Type B pancreatic cell (in vitro differentiated cells): ENCODE measurements around the gene PNPLA7. TPM values are rescaled to one million over a fixed set of nuclear protein-coding genes. Genes with fewer than 3 reads are reported as not detected.
A peak's percentile ranks its signal among the peaks of the same experiment; 100 is the strongest.
"Not testable (repeated sequence)": the region's sequence is repeated elsewhere in the genome, so short reads cannot be mapped to it uniquely, and the experiment has no call there.

Experiments
- DNase-seq: peaks from one replicate; pipeline ENCODE4 v3.0.0; 2021; ENCODE audit warnings: mixed read lengths; ENCODE audit not compliant: unreplicated experiment; ENCODE audit errors: extremely low spot score
- H3K27ac Mint-ChIP-seq: 2 replicates; pipeline ENCODE4 v1.8.0; 2021; ENCODE audit warnings: mild to moderate bottlenecking, mixed read lengths
- H3K27me3 Mint-ChIP-seq: 2 replicates; pipeline ENCODE4 v1.8.0; 2021; ENCODE audit warnings: mixed read lengths
- H3K36me3 Mint-ChIP-seq: 2 replicates; pipeline ENCODE4 v1.8.0; 2021; ENCODE audit warnings: mixed read lengths
- H3K4me1 Mint-ChIP-seq: one replicate; pipeline ENCODE4 v1.8.0; 2021; ENCODE audit warnings: mixed read lengths; ENCODE audit not compliant: unreplicated experiment
- H3K4me3 Mint-ChIP-seq: 2 replicates; pipeline ENCODE4 v1.8.0; 2021; ENCODE audit warnings: mild to moderate bottlenecking, mixed read lengths
- H3K9me3 Mint-ChIP-seq: 2 replicates; pipeline ENCODE4 v1.8.0; 2021; ENCODE audit warnings: mixed read lengths
- total RNA-seq: library from RNA; stranded (reverse); gene quantifications from 2 replicates; pipeline ENCODE4 v1.2.1, GENCODE V29; 2021; ENCODE audit warnings: low replicate concordance
- TF ChIP-seq, protein P1 (sequence below): fragments of 200-600 bp; sonication (generic); conservative IDR thresholded peaks from 2 replicates; pipeline ENCODE4 v1.5.0; 2021; ENCODE audit warnings: antibody characterized with exemption, mild to moderate bottlenecking

PNPLA7 gene
- total RNA-seq, 1 donor from 2014 or later, result 3.1 TPM

DNA sequence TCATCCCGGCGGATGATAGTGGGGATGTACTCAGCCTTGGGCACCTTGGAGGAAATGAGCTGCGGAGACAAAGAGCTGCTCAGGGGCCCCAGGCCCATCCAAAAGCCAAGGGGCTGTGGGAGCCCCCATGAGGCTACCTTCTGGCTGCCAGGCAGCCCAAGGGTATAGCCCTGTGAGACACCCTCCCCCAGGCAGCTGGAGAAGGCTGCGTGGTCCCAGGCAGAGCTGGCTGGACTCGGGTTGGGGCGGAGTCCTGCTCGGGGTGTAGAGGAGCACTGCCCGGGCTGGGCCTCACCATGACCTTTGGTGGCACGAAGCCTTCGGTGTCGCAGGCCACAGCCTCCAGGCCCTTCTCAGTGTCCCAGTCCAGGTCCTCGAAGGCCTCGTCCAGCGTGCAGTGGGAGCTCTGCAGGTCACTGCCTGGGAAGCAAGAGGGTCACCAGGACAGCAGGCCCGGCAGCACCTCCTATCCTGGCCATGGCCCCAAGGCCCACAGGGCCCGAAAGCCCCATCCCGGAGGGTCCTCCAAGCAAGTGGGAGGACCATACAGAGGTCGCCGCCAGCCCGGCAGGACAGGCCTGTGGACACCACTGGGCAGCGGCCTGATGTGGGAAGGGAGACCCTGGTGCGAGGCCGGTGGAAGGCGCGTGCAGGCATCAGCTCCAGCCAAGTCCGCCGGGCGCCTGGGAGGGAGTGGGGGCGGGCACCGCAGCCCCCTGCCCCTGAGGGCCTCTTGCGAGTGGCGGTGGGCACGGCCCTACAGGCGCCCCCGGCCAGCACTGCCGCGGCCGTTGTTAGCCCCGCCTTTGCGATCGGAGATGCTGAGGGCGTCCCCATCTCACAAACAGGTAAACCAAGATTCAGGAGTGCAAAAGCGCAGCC is 97.2 kb downstream of the PNPLA7 start:
- TF ChIP-seq, protein P1, sequence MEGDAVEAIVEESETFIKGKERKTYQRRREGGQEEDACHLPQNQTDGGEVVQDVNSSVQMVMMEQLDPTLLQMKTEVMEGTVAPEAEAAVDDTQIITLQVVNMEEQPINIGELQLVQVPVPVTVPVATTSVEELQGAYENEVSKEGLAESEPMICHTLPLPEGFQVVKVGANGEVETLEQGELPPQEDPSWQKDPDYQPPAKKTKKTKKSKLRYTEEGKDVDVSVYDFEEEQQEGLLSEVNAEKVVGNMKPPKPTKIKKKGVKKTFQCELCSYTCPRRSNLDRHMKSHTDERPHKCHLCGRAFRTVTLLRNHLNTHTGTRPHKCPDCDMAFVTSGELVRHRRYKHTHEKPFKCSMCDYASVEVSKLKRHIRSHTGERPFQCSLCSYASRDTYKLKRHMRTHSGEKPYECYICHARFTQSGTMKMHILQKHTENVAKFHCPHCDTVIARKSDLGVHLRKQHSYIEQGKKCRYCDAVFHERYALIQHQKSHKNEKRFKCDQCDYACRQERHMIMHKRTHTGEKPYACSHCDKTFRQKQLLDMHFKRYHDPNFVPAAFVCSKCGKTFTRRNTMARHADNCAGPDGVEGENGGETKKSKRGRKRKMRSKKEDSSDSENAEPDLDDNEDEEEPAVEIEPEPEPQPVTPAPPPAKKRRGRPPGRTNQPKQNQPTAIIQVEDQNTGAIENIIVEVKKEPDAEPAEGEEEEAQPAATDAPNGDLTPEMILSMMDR, result no peak
- no peaks in the 10 kb centered on the region for H3K27me3 Mint-ChIP-seq
- H3K27ac Mint-ChIP-seq, result no peak overlapping the region
- peak overlapping the region; percentile 72 for H3K4me3 Mint-ChIP-seq
- H3K9me3 Mint-ChIP-seq, result no peaks in the 10 kb centered on the region
- H3K36me3 Mint-ChIP-seq, result no peaks in the 10 kb centered on the region
- DNase-seq, result no peak
- no peaks in the 10 kb centered on the region for H3K4me1 Mint-ChIP-seq

DNA sequence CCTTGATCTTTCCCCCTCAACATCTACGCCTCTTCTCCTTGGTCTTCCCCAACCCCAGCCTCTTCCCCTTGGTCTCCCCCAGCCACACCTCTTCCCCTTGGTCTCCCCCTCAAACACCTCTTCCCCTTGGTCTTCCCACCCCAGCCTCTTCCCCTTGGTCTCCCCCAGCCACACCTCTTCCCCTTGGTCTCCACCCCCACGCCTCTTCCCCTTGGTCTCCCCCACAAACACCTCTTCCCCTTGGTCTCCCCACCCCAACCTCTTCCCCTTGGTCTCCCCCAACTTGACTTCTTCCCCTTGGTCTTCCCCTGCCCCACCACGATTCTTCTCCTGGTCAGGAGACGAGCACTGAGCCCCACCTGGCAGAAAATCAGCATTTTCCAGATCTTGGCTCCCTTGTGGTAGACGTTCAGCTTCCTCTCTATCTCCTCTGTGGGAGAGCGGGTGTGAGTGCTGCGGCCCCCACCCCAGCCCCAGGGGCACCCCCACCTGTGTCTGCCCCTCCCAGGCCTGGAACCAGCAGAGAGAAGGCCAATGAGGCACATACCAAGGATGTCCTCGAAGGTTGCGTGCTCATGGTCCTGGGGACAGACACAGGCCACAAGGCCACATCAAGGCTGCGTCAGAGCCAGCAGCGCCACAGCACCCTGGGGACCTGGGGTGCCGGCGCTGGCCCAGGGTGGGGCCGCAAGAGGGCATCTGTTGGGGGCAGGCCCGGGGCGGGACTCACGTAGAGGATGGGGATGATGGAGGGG is 98.0 kb downstream of the PNPLA7 start:
- TF ChIP-seq, protein P1, result no peak
- H3K4me1 Mint-ChIP-seq, result peaks cover 2% of the 10 kb centered on the region
- no peaks in the 10 kb centered on the region for H3K9me3 Mint-ChIP-seq
- H3K4me3 Mint-ChIP-seq, result no peak overlapping the region
- no peak overlapping the region for H3K27ac Mint-ChIP-seq
- no peaks in the 10 kb centered on the region for H3K27me3 Mint-ChIP-seq
- no peak for DNase-seq
- H3K36me3 Mint-ChIP-seq, result no peaks in the 10 kb centered on the region

DNA sequence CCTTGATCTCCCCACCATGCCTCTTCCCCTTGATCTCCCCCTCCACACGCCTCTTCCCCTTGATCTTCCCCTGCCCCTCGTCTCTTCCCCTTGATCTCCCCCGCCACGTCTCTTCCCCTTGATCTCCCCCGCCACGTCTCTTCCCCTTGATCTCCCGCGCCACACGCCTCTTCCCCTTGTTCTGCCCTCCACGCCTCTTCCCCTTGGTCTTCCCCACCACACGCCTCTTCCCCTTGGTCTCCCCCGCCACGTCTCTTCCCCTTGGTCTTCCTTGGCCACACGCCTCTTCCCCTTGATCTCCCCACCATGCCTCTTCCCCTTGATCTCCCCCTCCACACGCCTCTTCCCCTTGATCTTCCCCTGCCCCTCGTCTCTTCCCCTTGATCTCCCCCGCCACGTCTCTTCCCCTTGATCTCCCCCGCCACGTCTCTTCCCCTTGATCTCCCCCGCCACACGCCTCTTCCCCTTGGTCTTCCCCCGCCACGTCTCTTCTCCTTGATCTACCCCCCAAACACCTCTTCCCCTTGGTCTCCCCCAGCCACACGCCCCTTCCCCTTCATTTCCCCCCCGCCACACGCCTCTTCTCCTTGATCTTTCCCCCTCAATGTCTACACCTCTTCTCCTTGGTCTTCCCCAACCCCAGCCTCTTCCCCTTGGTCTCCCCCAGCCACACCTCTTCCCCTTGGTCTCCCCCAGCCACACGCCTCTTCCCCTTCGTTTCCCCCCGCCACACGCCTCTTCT is 98.8 kb downstream of the PNPLA7 start:
- not testable (repeated sequence) for H3K27me3 Mint-ChIP-seq, DNase-seq, H3K4me3 Mint-ChIP-seq, H3K4me1 Mint-ChIP-seq, H3K9me3 Mint-ChIP-seq, H3K36me3 Mint-ChIP-seq, H3K27ac Mint-ChIP-seq

DNA sequence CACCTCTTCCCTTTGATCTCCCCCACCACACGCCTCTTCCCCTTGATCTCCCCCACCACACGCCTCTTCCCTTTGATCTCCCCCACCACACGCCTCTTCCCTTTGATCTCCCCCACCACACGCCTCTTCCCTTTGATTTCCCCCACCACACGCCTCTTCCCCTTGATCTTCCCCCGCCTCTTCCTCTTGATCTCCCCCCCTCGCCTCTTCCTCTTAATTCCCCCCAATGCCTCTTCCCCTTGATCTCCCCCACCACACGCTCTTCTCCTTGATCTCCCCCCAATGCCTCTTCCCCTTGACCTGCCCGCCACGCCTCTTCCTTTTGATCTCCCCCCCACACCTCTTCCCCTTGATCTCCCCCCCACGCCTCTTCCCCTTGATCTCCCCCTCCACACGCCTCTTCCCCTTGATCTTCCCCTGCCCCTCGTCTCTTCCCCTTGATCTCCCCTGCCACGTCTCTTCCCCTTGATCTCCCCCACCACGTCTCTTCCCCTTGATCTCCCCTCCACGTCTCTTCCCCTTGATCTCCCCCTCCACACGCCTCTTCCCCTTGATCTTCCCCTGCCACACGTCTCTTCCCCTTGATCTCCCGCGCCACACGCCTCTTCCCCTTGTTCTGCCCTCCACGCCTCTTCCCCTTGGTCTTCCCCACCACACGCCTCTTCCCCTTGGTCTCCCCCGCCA is 99.5 kb downstream of the PNPLA7 start:
- not testable (repeated sequence) for H3K9me3 Mint-ChIP-seq, DNase-seq, H3K27me3 Mint-ChIP-seq

DNA sequence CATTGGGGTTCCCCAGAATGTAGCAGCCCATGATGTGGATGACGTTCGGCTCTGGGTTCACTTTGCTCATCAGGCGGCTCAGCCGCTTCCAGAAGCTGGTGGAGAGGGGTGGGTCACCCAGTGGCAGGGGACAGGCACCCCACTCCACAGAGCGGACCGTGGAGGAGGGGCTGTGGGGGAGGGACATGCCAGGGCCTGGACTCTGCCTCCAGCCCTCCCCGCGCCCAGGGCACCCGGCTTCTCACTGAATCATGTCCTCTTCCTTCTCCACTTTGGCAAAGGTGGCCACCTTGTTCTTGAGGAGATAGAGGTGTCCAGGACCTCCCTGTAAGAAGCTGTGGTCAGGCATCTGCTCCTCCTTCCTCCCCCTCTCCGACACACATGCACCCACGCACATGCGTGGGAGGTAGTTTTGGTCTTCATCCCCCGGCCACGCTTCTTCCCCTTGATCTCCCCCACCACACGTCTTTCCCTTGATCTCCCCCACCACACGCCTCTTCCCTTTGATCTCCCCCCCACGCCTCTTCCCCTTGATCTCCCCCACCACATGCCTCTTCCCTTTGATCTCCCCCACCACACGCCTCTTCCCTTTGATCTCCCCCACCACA is 100.2 kb downstream of the PNPLA7 start:
- DNase-seq, result no peak
- Mint-ChIP-seq H3K4me1 (peaks cover 10% of the 10 kb centered on the region), H3K27me3 (no peaks in the 10 kb centered on the region), H3K4me3 (no peak overlapping the region), H3K9me3 (no peaks in the 10 kb centered on the region), H3K36me3 (no peaks in the 10 kb centered on the region), H3K27ac (no peak overlapping the region)
- TF ChIP-seq, protein P1, result no peak

More for the DNA sequence above, 99.5 kb downstream of the PNPLA7 start:
- not testable (repeated sequence) for H3K36me3 Mint-ChIP-seq, H3K4me1 Mint-ChIP-seq, H3K27ac Mint-ChIP-seq, H3K4me3 Mint-ChIP-seq
